Measurements from ENCODE around the gene COL2A1.

The COL2A1 gene

DNA sequence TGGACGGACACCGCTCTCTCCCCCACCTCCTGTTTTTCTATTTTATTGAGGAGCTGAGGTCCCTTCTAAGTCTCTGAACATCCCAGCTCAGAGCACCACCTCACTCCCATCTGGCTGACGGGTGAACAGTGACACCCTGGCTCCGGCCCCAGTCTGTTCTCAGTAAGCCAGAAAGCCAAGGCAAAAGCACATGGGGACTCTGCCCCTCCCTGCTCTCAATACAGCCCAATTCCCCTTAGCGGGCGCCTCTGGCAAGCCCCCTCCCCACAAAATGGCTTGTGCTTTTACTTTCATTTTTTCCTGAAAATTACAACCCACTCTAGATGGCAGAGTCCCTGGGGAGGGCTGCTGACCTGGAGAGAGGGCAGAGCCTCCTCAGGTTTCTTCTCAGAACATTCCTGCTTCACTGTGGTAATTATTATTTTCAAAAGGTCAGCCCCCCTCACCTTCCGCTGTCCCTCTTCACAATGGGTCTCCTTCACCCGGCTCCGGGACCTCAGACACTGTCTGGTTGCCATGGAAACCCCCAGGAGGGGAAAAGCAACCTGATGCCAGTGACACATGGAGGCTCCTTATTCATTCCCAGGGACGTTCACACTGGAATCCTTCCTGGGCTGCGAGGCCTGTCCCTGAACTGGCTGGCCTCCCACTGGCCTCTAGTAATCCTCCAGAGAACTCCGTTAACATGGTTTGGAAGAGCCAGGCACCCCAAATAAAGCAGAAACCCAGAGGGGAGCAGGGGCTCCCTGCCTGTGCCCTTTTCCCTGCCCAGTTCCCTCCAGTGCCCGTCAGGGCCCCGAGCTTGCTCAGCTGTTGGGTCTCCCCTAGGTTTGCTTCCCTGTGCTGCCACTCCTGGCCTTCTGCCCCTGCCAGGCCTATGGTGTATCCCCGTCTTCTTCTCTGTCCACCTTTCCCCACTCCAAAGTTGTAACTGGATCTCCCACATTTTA lies 15.9 kb downstream of the COL2A1 start:
- DNase-seq: no peak

- DNase-seq: no peak
Measured at GRCh38 chr12:47987411-47988072, 16.7 kb downstream of the COL2A1 start.

GRCh38 chr12:47986832-47987231 lies 17.4 kb downstream of the COL2A1 start:
- DNase-seq: no peak

DNA sequence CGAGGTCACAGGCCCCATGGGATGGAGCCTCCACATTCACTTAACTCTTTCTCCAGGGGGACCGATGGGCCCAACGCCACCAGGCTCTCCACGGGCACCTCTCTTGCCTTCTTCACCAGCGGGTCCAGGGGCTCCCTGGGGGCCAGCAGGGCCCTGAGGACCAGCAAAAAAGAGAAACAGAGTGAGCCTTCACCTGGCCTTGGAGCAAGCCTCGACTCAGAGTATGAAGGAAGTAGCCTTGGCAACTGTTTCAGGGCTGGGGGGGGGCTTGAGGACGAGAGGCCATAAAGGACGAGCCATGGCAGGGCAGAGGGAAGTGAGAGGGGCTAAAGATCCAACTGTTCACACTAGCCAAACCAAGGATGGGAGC lies 18.0 kb downstream of the COL2A1 start:
- no peak for DNase-seq

DNA sequence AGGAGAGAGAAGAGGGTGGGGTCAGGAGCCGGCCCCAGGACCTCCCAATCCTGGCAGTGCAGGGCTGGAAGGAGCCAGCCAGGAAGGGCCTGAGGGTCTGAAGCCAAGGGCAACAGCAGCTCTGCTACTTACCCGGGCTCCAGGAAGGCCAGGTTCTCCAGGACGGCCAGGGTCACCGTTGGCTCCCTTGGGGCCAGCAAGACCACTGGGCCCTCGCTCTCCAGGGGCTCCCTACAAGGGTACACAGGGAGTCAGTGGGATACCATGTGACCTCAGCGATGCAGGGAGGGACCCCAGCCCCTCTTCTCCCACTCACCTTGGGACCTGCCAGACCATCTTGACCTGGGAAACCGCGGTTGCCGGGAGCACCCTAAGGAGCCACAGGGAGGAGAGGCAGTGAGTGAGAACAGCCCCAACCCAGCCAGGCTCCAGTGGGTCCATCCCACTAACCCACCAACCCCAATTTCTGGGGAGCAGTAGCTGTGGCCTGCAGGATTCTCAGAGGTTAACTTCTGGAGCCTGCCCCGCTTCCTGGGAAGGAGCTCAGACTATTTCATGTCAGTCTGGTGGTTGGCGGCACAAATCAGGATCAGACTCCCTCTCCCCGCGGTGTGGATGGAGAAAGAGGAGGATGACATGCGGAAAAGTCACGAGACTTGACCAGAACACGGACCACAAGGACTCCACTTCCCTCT lies 18.5 kb downstream of the COL2A1 start:
- no peak for DNase-seq

- DNase-seq: no peak
Measured at GRCh38 chr12:47984331-47984801, 19.9 kb downstream of the COL2A1 start.

- no peak for DNase-seq
Measured at GRCh38 chr12:47983541-47984115, 20.6 kb downstream of the COL2A1 start.

DNA sequence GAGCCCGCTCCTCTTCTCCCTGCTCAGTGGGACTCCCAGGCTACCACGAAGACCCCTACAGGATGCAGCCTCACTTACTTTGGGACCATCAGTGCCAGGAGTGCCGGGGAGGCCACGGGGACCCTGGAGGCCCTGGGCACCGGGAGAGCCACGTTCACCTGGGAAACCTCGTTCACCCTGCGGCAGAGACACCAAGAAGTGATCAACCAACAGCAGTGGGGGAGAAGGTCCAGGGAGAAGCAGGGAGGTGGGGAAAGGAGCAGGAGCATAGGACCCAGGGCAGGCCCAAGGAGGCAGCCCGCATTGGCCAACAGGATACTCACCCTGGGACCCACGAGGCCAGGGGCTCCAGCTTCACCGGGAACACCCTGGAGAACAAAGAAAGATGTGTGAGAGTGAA lies 21.5 kb downstream of the COL2A1 start:
- DNase-seq: no peak

DNA sequence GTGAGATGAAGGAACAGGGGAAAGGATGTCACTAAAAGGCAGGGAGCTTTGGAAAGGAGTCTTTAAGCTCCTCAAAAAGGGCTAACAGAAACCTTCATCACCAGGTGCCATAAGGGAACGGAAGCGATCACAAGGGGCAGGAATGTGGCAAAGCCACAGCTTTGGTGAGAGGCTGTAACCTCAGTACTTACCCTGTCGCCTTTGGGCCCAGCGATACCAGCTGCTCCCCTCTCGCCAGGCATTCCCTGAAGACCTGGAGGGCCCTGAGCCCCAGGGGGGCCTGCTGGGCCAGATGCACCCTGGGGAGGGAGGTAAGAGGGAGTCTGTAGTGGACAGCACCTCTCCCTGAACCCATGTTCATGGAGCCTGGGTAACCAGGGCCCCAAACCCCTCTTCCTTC lies 22.0 kb downstream of the COL2A1 start:
- DNase-seq: no peak

DNA sequence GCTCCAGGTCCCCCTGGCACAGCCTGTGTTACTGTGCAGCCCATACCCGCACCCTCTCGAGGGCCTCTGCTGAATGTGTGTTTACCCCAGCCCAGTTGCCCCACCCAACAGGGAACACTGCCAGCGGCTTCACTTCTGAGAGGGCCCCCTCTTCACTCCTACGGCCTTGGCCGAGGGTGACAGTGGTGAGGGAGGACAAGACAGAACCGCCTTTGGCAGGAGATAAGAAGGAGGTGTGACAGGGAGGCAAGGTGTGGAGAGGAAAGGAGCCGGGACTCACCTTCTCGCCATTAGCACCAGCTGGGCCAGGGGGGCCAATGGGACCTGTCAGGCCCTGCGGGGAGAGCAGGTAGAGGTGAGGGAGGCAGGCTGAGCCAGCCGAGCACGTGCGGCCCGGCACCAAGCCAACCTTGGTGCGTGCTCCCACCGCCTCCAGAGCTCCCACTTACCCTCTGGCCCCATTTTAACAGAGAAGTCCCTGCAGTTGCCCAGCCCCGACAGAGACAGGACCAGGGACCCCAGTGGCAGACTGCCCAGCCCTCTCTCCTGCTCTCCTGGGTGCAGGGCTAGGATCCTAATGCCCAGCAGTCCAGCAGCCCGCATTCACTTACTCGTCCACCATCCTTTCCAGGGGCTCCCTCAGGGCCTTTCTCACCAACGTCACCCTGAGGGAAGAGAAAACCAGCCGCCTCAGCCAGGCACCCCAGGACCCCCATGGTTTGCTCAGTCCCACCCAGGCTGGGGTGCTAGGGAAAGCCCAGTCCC lies 22.6 kb downstream of the COL2A1 start:
- no peak for DNase-seq

DNA sequence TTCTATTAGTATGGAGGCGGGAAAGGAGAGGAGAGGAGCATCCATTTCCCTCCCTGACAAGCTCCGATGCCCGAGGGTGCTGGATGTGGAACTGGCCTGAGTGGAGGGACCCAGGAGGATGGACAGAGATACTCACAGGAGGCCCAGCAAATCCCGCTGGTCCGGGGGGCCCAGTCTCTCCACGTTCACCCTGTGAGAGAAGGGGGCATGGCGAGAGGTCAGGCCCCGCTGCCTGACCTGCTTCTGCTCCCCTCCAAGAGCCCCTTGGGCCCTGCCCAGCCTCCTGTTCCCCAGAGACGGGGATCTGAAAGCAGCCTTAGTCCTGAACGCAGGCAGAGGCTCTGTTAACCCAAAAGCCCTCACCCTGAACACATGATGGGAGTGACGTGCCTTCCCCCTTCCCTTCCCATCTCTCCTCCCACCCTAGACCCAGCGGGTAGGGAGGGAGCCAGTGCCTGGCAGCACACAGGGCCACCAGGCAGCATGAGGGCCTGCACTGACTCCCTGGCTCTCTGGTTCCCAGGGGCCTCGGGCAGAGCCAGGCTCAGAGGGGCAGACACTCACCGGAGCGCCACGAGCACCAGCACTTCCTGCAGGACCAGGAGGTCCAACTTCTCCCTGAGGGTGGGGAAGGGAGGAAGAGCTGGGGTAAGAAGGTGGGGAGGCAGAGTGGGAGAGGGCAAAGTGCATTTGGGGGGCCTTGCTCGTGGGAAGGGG lies 23.3 kb downstream of the COL2A1 start:
- no peak for DNase-seq

- DNase-seq: no peak
Measured at GRCh38 chr12:47980197-47980596, 24.1 kb downstream of the COL2A1 start.

GRCh38 chr12:47979686-47980085 lies 24.6 kb downstream of the COL2A1 start:
- DNase-seq: no peak

GRCh38 chr12:47979166-47979565 lies 25.1 kb downstream of the COL2A1 start:
- no peak for DNase-seq

DNA sequence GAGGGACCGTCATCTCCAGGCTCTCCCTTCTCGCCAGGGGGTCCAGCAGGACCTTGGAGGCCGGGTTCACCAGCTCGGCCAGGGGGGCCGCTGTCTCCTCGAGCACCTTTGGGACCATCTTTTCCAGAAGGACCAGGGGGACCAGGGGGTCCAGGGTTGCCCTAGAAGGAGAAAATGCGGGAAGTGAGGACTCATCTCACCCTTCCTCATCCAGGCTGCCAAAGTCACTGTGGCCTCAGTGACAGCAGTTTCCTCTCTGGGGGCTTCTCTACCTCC lies 25.7 kb downstream of the COL2A1 start:
- DNase-seq: no peak

GRCh38 chr12:47977772-47978597 lies 26.3 kb downstream of the COL2A1 start:
- DNase-seq: no peak

DNA sequence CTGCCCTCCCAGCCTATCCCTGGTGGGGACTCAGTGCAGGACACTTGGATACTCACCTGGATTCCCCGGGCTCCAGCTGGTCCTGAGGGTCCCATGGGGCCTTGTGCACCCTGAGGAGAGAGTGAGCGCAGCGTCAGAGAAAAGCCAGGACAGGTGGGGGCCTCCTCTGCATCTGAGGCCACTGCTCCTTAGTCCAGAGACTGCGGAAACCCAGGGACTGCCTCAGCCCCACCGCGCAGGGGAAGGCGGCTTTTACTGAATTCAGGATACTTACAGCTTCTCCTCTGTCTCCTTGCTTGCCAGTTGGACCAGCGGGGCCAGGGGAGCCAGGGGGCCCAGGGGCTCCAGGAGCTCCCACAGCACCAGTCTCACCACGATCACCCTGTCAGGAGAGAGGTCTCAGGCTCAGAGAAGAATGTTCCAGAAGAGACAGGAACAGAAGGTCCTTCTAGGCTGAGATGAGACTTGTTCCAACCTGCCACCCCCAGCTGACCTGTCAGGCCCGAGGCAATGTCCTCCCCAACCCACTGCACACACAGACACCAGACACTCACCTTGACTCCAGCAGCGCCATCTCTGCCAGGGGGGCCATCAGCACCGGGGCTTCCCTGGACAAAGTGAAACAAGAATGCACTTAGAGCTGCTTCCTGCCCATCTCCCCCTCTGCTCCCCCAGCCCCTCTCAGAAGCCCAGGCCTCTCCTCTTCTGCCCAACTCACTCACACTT lies 27.1 kb downstream of the COL2A1 start:
- DNase-seq: no peak

DNA sequence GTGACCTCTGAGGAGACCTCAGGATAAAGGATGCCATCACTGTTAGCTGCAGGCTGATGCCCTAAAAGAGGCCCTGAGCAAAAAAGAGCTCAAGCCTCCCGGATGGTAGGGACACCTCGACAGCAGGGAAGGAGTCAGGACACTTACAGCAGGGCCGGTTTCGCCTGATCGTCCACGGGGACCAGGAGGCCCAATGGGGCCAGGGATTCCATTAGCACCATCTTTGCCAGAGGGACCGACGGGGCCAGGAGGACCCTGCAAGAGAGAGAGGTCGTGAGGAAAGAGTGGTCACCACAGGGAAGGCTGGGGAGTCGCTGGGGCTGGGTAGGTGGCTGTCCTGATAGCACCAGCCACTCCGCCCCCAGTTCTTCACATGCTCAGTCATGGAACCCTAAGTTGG lies 28.5 kb downstream of the COL2A1 start:
- DNase-seq: no peak

DNA sequence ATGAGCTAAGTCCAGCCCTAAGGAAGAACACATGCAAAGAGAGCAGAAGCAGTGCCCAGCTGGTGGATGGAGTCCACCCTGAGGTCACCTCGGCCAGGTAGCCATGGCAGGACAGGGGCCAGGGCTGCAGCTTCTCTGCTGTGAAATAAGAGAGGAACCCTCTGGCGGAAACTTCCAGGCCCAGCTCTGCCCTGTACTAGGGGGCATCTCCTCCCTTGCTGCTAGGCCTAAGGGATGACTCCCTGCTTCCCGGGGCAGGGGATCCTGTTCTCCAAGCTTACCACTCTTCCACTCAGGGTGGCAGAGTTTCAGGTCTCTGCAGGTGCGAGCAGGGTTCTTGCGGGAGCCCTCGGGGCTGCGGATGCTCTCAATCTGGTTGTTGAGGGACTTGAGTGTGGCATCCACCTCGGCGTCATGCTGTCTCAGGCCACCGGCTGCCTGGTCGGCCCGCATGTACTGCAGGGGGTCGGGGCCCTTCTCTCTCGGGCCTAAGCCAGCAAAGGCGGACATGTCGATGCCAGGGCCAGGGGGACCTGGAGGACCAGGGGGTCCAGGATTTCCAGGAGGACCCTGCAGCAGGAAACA lies 29.1 kb downstream of the COL2A1 start:
- no peak for DNase-seq

GRCh38 chr12:47973870-47974269 lies 30.4 kb downstream of the COL2A1 start:
- DNase-seq: no peak

All from hematopoietic multipotent progenitor cell treated with erythropoietin and hydrocortisone succinate and interleukin-3 and kit ligand, for 6 days (in vitro differentiated cells).